AG20443 (cell line): ENCODE results near the gene LST1.
"Not testable (repeated sequence)": the region's sequence is repeated elsewhere in the genome, so short reads cannot be mapped to it uniquely, and the experiment has no call there.

Experiments
- DNase-seq: peaks from one replicate; pipeline ENCODE4 v3.0.0; 2012; ENCODE audit warnings: low spot score, mixed read lengths

The LST1 gene

GRCh38 chr6:31586008-31586407, at the start of gene LST1:
LST1 (plus strand) TSS chr6:31586277; CDS start chr6:31587300, 1,023 bp downstream.
- no peak for DNase-seq

DNA sequence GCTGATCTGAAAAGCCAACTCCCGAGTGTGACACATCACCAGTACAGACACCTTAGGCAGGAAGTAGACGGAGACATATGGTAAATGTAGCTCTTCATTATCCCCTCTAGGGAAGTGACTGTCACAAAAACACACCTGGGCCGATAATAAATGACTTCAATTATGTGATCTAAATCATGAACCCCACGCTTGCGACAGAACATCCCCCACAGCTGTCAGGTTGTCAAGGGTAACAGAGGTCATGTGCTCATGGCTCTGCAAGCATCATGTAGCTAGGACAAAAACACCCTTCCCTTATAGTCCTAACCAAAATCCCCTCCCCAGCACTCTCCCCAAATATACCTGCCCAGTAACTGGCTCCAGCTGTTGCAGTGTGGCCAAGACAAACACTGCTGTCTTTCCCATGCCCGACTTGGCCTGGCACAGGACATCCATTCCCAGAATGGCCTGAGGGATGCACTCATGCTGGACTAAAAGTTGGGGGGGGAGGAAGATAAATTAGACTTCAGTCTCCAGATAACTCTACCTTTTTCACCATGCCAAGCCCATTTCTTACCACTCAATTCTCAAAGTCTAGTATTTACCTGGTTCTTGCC, 47.2 kb upstream of the LST1 start:
- DNase-seq = no peak

GRCh38 chr6:31540640-31541039, 45.4 kb upstream of the LST1 start:
- no peak for DNase-seq

GRCh38 chr6:31541059-31541657, 44.9 kb upstream of the LST1 start:
- peak; percentile 55 for DNase-seq

- peak; percentile 97 for DNase-seq
Observed at GRCh38 chr6:31541658-31542521, 44.2 kb upstream of the LST1 start, which contains the start of gene DDX39B. DDX39B (minus strand) TSS chr6:31542003; CDS start chr6:31540532, 1,471 bp downstream.

GRCh38 chr6:31543639-31544038, 42.4 kb upstream of the LST1 start:
- no peak for DNase-seq

DNA sequence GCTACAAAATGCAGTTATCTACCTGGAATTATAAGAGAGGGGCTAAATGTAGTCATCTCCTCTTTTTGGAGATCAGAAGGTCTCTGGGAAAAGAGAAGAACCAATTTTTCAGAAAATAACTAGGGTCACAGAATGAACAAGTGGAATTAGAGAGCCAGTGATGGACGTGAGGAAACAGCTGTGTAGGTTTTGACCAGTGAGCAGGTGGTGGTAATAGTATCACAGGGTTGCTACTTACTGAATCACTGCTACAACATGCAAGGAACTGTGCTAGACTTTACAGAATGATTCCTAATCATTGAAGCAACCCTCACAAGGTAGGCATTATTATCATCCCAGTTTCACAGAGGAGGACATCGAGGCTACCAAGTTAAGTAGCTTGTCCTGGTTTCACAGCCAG, 41.4 kb upstream of the LST1 start:
- DNase-seq = no peak

DNA sequence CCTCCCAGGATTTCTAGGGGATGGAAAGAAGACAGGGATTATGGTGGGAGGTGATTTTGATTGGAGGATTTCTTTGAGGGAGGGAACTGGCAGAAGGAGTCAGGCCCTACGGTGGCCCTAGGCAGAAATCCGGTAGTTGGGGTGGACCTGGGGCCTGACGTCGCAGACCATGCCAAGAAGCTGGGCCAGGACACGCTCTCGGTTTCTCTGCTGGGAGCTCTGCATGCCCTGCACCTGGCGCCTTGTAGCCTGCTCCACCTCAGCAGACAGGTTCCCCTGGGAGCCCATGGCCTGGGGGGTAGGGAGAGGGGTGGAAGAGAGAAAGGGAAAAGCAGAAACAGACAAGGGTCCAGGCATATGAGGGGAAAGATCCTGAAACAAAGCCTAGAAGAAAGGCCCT, 40.8 kb upstream of the LST1 start:
- DNase-seq = no peak

- DNase-seq = peak; percentile 80
Observed at GRCh38 chr6:31546339-31546957, 39.6 kb upstream of the LST1 start, which contains the start of gene ATP6V1G2. ATP6V1G2 (minus strand) TSS chr6:31546608; CDS start chr6:31546559, 49 bp downstream.

DNA sequence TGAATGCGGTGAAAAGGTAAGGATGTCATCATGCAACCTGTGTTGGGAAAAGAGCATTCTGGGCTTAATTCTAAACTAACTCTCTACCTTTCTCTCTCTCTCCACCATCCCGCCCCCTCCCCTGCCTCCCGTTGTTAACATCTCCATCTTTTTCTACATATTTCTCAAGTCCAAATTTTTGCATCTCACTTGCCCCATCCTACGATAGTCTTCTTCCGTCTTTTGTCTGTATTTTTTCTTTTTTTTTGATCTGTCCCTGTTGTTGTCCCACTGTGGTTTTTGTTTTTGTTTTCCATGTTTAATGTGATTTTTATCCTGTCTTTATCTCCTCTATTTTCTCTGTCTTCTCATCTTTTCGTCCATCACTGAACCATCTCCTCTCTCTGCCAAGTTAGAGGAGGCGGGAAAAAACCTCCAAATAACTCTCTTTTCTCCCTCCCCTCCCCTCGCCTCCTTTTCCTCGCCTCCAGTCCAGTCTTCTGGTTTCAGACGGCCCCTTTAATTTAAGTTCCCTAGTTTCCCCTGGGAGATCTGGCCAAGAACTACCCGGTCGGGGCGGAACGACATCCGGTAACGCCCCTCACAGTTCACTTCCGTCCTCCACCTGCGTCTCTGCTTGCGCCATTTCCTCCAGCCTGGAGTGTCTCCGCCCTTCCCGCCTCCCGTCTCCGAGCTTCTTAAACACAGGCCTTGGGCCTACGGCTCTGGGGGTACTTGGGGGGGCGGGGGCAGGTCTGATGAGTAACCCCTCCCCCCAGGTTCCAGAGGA, 38.9 kb upstream of the LST1 start, which contains the start of gene NFKBIL1:
NFKBIL1 (plus strand) TSS at position 651 of the 769 bp plus-strand sequence; CDS start at position 738, 87 bp downstream.
- peak; percentile 97 for DNase-seq

DNA sequence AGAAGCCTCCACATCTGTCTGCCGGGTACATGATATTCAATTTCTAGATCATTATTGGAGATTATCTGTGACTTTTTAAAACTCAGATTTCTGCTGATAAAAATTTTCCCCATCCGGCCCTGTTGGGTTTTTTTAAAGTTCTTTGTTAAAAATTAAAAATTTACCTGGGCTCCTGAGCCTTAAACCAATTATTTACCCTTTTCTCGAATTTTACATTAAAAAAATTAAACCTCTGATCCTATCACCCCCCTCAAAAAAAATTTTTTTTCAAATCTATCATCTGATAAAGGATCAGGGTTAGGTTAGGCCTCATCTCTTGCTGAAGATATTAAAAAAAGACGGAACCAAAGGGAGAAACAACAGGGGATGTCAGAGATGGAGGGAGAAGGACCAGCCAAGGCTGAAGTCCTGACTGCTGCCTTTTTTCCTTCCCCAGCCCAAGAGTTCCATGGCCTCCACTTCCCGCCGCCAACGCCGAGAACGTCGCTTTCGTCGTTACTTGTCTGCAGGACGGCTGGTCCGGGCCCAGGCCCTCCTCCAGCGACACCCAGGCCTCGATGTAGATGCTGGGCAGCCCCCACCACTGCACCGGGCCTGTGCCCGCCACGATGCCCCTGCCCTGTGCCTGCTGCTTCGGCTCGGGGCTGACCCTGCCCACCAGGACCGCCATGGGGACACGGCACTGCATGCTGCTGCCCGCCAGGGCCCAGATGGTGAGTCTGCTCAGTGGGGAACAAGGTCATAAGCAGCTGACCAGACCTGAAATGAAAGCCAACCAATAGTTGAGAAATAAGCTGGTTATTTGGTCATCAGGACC, 38.1 kb upstream of the LST1 start:
- DNase-seq = no peak

DNA sequence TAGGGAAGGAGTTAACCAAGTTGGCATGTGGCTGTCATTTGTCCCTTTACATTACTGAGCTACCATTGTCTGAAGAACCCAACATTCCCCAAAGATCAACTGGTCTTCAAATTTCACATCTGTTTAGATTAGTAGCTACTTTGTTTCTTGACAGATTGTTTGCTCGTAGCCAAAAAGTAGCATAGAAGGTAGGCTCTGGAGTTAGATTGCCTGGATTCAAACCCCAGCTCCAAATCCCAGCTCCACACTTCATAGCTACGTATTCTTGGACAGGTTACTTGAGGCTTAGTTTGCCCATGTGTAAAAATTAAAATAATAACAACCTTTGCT, 37.6 kb upstream of the LST1 start:
- no peak for DNase-seq

GRCh38 chr6:31551371-31551770, 34.7 kb upstream of the LST1 start:
- not testable (repeated sequence) for DNase-seq

- DNase-seq = no peak
Observed at GRCh38 chr6:31556307-31556706, 29.8 kb upstream of the LST1 start.

GRCh38 chr6:31557443-31558317, 28.4 kb upstream of the LST1 start:
- DNase-seq = no peak

GRCh38 chr6:31558318-31558625, 27.8 kb upstream of the LST1 start:
- no peak for DNase-seq

DNA sequence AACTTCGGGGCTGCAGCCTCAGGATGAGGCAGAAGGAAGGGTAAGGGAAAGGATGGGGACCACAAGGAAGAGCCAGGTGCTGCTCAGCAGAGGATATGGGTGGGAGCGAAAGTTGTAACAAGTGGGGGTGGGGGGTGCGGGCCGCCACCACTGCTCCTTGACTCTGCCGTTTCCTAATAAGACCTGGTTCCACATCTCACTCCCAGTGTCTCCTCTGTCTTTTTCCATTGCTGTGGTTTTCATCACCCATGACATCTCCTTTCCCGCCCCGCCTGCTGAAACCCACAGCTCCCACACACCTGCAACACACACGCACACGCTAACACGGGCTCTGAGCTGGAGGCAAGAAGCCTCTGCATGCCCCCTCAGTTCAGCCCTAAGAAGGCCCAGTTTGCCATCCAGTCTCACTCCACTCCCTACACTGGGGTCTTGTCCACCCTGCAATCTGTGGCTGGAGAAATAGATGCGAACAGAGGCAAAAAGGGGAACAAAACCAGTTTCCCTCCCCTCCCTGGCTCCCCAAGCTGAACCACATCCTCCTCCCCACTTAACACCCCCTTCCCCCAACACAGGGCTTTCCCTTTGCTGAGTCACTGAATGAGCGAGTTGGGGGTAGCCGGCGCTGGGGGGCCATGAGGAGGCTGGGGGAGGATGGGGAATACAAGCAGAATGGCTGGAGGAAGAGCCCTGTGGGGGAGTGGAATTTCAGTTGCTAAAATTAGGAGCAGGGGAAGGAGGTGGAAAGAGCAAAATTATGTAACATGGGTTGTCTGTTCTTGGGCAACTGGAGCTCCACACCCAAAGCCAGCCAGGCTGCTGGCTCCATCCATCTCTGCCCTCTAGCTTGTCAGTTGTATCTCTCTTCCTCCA, 27.2 kb upstream of the LST1 start:
- DNase-seq = peak; percentile 51

GRCh38 chr6:31559606-31559957, 26.5 kb upstream of the LST1 start:
- DNase-seq = no peak
